Panc1 (cell line): ENCODE data around the gene GPX3.

Experiments used
- CTCF ChIP-seq: fragments of 450-650 bp; IDR thresholded peaks from 2 replicates; pipeline ENCODE4 v1.5.1; 2017; ENCODE audit warnings: mild to moderate bottlenecking
- POLR2AphosphoS5 ChIP-seq: IDR thresholded peaks from 2 replicates; pipeline ENCODE4 v1.6.1; 2012; ENCODE audit warnings: mild to moderate bottlenecking, low read depth, low read length, moderate library complexity
- SIN3A ChIP-seq: IDR thresholded peaks from 2 replicates; pipeline ENCODE4 v1.6.1; 2012; ENCODE audit warnings: low read depth, mild to moderate bottlenecking, low read length, moderate library complexity, borderline replicate concordance; ENCODE audit not compliant: insufficient read depth
- TCF7L2 ChIP-seq: IDR thresholded peaks from 2 replicates; pipeline ENCODE4 v1.6.1; 2011; ENCODE audit warnings: mild to moderate bottlenecking, low read depth, low read length, inconsistent platforms
- TF ChIP-seq, protein P1 (sequence below), 2 experiments: IDR thresholded peaks; 2 replicates each; pipeline ENCODE4 v1.6.1; 2011 to 2012; ENCODE audit warnings: low read depth in 2 of 2, control low read depth in 1 of 2, low read length in 1 of 2, mild to moderate bottlenecking in 1 of 2, moderate library complexity in 1 of 2; ENCODE audit not compliant: insufficient read depth in 1 of 2

GRCh38 chr5:151058891-151059489 lies 38.6 kb downstream of the GPX3 start:
- TF ChIP-seq, protein P1, sequence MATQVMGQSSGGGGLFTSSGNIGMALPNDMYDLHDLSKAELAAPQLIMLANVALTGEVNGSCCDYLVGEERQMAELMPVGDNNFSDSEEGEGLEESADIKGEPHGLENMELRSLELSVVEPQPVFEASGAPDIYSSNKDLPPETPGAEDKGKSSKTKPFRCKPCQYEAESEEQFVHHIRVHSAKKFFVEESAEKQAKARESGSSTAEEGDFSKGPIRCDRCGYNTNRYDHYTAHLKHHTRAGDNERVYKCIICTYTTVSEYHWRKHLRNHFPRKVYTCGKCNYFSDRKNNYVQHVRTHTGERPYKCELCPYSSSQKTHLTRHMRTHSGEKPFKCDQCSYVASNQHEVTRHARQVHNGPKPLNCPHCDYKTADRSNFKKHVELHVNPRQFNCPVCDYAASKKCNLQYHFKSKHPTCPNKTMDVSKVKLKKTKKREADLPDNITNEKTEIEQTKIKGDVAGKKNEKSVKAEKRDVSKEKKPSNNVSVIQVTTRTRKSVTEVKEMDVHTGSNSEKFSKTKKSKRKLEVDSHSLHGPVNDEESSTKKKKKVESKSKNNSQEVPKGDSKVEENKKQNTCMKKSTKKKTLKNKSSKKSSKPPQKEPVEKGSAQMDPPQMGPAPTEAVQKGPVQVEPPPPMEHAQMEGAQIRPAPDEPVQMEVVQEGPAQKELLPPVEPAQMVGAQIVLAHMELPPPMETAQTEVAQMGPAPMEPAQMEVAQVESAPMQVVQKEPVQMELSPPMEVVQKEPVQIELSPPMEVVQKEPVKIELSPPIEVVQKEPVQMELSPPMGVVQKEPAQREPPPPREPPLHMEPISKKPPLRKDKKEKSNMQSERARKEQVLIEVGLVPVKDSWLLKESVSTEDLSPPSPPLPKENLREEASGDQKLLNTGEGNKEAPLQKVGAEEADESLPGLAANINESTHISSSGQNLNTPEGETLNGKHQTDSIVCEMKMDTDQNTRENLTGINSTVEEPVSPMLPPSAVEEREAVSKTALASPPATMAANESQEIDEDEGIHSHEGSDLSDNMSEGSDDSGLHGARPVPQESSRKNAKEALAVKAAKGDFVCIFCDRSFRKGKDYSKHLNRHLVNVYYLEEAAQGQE (IDR thresholded peaks at IDR 0.05; ENCODE audit: insufficient read depth in 1 of 2, low read depth in 2 of 2, low read length in 1 of 2): no peak
- no peak for TF ChIP-seq POLR2AphosphoS5
- TF ChIP-seq CTCF: no peak
- TF ChIP-seq TCF7L2: no peak
- TF ChIP-seq SIN3A: no peak
